ENCODE results near the gene SYT8. TPM values are rescaled to one million over a fixed set of nuclear protein-coding genes. Genes with fewer than 3 reads are reported as not detected.
"Not testable (repeated sequence)": the region's sequence is repeated elsewhere in the genome, so short reads cannot be mapped to it uniquely, and the experiment has no call there.

SYT8 gene
- total and polyA plus RNA-seq, 2 experiments from 2014 or later, result not detected

- no peak overlapping the region for H3K4me3 ChIP-seq
- no peaks in the 10 kb centered on the region for H3K9me3 ChIP-seq (ENCODE audit: low read depth)
- H3K36me3 ChIP-seq, result no peaks in the 10 kb centered on the region
- H3K27ac ChIP-seq, result no peak overlapping the region
- peaks cover 10% of the 10 kb centered on the region for H3K4me1 ChIP-seq (ENCODE audit: low read depth)
- no peak for TF ChIP-seq CTCF (IDR thresholded peaks at IDR 0.05; ENCODE audit: low read depth, low read length)
- no peaks in the 10 kb centered on the region for H3K27me3 ChIP-seq
- DNase-seq (ENCODE audit: low read depth in 1 of 2, low spot score in 1 of 2), result no peak
Observed at GRCh38 chr11:1807264-1807995, 27.4 kb upstream of the SYT8 start.

- H3K27me3 ChIP-seq, result no peaks in the 10 kb centered on the region
- DNase-seq (ENCODE audit: low read depth in 1 of 2, low spot score in 1 of 2), result no peak
- H3K36me3 ChIP-seq, result no peaks in the 10 kb centered on the region
- no peak overlapping the region for H3K4me3 ChIP-seq
- H3K9me3 ChIP-seq (ENCODE audit: low read depth), result no peaks in the 10 kb centered on the region
- H3K27ac ChIP-seq, result no peak overlapping the region
- no peak for TF ChIP-seq CTCF (IDR thresholded peaks at IDR 0.05; ENCODE audit: low read depth, low read length)
- H3K4me1 ChIP-seq (ENCODE audit: low read depth), result peaks cover 10% of the 10 kb centered on the region
Observed at GRCh38 chr11:1810761-1811160, 24.0 kb upstream of the SYT8 start.

GRCh38 chr11:1812274-1812673 is 22.5 kb upstream of the SYT8 start:
- DNase-seq (ENCODE audit: low read depth in 1 of 2, low spot score in 1 of 2), result no peak
- no peaks in the 10 kb centered on the region for H3K27me3 ChIP-seq
- no peak overlapping the region for H3K27ac ChIP-seq
- peaks cover 7% of the 10 kb centered on the region for H3K4me1 ChIP-seq (ENCODE audit: low read depth)
- H3K9me3 ChIP-seq (ENCODE audit: low read depth), result no peaks in the 10 kb centered on the region
- TF ChIP-seq CTCF (IDR thresholded peaks at IDR 0.05; ENCODE audit: low read depth, low read length), result no peak
- no peaks in the 10 kb centered on the region for H3K36me3 ChIP-seq
- no peak overlapping the region for H3K4me3 ChIP-seq

GRCh38 chr11:1812801-1813200 is 22.0 kb upstream of the SYT8 start:
- Histone ChIP-seq H3K27ac (no peak overlapping the region), H3K4me1 (ENCODE audit: low read depth) (peaks cover 4% of the 10 kb centered on the region), H3K27me3 (no peaks in the 10 kb centered on the region), H3K9me3 (ENCODE audit: low read depth) (no peaks in the 10 kb centered on the region), H3K36me3 (no peaks in the 10 kb centered on the region), H3K4me3 (no peak overlapping the region)
- DNase-seq (ENCODE audit: low read depth in 1 of 2, low spot score in 1 of 2), result no peak
- no peak for TF ChIP-seq CTCF (IDR thresholded peaks at IDR 0.05; ENCODE audit: low read depth, low read length)

- not testable (repeated sequence) for H3K4me3 ChIP-seq; H3K27me3 ChIP-seq; H3K9me3 ChIP-seq (ENCODE audit: low read depth); H3K4me1 ChIP-seq (ENCODE audit: low read depth); H3K27ac ChIP-seq; DNase-seq (ENCODE audit: low read depth in 1 of 2, low spot score in 1 of 2); H3K36me3 ChIP-seq
Observed at GRCh38 chr11:1813356-1813755, 21.4 kb upstream of the SYT8 start.

- Histone ChIP-seq H3K36me3 (no peaks in the 10 kb centered on the region), H3K4me3 (no peak overlapping the region), H3K27ac (no peak overlapping the region), H3K27me3 (no peaks in the 10 kb centered on the region), H3K4me1 (ENCODE audit: low read depth) (peaks cover 4% of the 10 kb centered on the region), H3K9me3 (ENCODE audit: low read depth) (no peaks in the 10 kb centered on the region)
- no peak for DNase-seq (ENCODE audit: low read depth in 1 of 2, low spot score in 1 of 2)
- no peak for TF ChIP-seq CTCF (IDR thresholded peaks at IDR 0.05; ENCODE audit: low read depth, low read length)
Observed at GRCh38 chr11:1814691-1815090, 20.1 kb upstream of the SYT8 start.

Measured in cardiac muscle cell (in vitro differentiated cells and primary cell).